ENCODE data around the gene MMP17.

MMP17 gene

GRCh38 chr12:131865180-131865875 lies 37.1 kb downstream of the MMP17 start:
- TF ChIP-seq CTCF (IDR thresholded peaks at IDR 0.05; ENCODE audit: low read depth, low read length, missing control alignments), result no peak
- H3K4me3 ChIP-seq (ENCODE audit: low read depth, low read length), result no peak overlapping the region
- no peak for DNase-seq (ENCODE audit: low read depth)

- H3K4me3 ChIP-seq (ENCODE audit: low read depth, low read length), result no peak overlapping the region
- no peak for DNase-seq (ENCODE audit: low read depth)
- TF ChIP-seq CTCF (IDR thresholded peaks at IDR 0.05; ENCODE audit: low read depth, low read length, missing control alignments), result no peak
These were observed 39.3 kb downstream of the MMP17 start for GRCh38 chr12:131867471-131867870.

GRCh38 chr12:131867891-131868675 lies 39.9 kb downstream of the MMP17 start:
- H3K4me3 ChIP-seq (ENCODE audit: low read depth, low read length), result no peak overlapping the region
- TF ChIP-seq CTCF (IDR thresholded peaks at IDR 0.05; ENCODE audit: low read depth, low read length, missing control alignments), result no peak
- DNase-seq (ENCODE audit: low read depth), result no peak

GRCh38 chr12:131869871-131870418 lies 41.8 kb downstream of the MMP17 start:
- no peak for DNase-seq (ENCODE audit: low read depth)
- no peak overlapping the region for H3K4me3 ChIP-seq (ENCODE audit: low read depth, low read length)
- TF ChIP-seq CTCF (IDR thresholded peaks at IDR 0.05; ENCODE audit: low read depth, low read length, missing control alignments), result no peak

GRCh38 chr12:131871677-131872076 lies 43.5 kb downstream of the MMP17 start:
- no peak overlapping the region for H3K4me3 ChIP-seq (ENCODE audit: low read depth, low read length)
- no peak for TF ChIP-seq CTCF (IDR thresholded peaks at IDR 0.05; ENCODE audit: low read depth, low read length, missing control alignments)
- DNase-seq (ENCODE audit: low read depth), result no peak

- no peak for TF ChIP-seq CTCF (IDR thresholded peaks at IDR 0.05; ENCODE audit: low read depth, low read length, missing control alignments)
- no peak for DNase-seq (ENCODE audit: low read depth)
These were observed 44.2 kb downstream of the MMP17 start for GRCh38 chr12:131872154-131873051.

More at GRCh38 chr12:131872154-131873051, 44.2 kb downstream of the MMP17 start:
- H3K4me3 ChIP-seq (ENCODE audit: low read depth, low read length), result no peak overlapping the region

All from GM12864 (cell line).